Rectal smooth muscle tissue (tissue), 1 donor: ENCODE results near the gene TREML4.
"Not testable (repeated sequence)": the region's sequence is repeated elsewhere in the genome, so short reads cannot be mapped to it uniquely, and the experiment has no call there.

ENCODE experiments used
- H3K27ac ChIP-seq: one replicate; pipeline ENCODE4 v1.7.0; 2013; ENCODE audit warnings: low read depth, low read length, inconsistent platforms
- H3K27me3 ChIP-seq: one replicate; pipeline ENCODE4 v1.7.0; 2013; ENCODE audit warnings: low read length; ENCODE audit not compliant: control insufficient read depth, insufficient read depth
- H3K36me3 ChIP-seq: one replicate; pipeline ENCODE4 v1.7.0; 2013; ENCODE audit warnings: low read length; ENCODE audit not compliant: control insufficient read depth, insufficient read depth
- H3K4me1 ChIP-seq: one replicate; pipeline ENCODE4 v1.7.0; 2013; ENCODE audit warnings: low read length; ENCODE audit not compliant: control insufficient read depth, insufficient read depth
- H3K4me3 ChIP-seq: one replicate; pipeline ENCODE4 v1.7.0; 2013; ENCODE audit warnings: low read length
- H3K9ac ChIP-seq: one replicate; pipeline ENCODE4 v1.7.0; 2013; ENCODE audit warnings: low read length

Gene TREML4, protein sequence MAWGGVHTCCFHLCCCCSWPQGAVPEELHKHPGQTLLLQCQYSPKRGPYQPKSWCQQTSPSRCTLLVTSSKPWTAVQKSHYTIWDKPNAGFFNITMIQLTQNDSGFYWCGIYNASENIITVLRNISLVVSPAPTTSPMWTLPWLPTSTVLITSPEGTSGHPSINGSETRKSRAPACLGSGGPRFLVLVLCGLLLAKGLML

DNA sequence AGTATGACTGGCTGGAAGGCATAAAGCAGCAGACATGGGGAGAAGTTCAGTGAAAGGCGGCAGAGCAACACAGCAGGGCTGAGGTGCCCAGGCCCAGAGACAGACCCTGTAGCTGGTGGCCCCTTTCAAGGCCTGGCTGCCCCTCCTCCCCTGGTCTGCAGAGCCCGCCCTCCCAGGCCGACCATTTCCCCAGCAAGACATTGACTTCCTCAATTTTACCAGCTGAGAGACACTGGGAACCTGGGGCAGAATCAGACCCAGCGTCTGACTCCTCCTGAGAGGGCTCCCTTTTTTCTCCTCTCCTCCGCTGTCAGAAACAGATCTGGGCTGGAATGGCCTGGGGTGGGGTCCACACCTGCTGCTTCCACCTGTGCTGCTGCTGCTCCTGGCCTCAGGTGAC lies at the start of gene TREML4:
Gene TREML4, plus strand, starts transcription at position 254 of the 400 bp plus-strand sequence. Its CDS starts 79 bp downstream, at position 333.
- Histone ChIP-seq H3K36me3 (no peaks in the 10 kb centered on the region), H3K4me1 (no peaks in the 10 kb centered on the region), H3K27me3 (peaks cover 4% of the 10 kb centered on the region), H3K9ac (no peak within 1 kb of the TSS), H3K4me3 (no peak within 1 kb of the TSS), H3K27ac (no peak within 1 kb of the TSS)

DNA sequence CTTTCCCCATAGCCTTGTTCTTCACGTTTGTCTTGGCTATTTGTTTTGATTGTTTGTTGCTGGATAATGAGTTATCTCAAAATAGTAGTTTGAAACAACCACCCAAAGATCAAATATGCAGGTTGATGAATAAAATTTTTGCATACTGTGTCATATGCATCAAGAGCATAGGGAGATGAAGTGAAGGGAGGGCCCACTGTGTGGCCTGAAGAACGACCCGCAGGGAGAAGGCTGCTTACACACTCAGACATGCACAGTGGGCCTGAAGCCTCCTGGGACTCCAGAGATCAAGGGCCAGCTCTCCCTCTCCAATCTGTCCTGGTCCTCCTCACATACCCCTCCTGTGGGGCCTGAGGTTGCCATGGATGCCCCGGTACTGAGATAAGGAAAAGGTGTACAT lies 49.0 kb upstream of the TREML4 start:
- no peaks in the 10 kb centered on the region for H3K27me3 ChIP-seq
- H3K27ac ChIP-seq, result no peak overlapping the region
- H3K9ac ChIP-seq, result no peak overlapping the region
- H3K4me3 ChIP-seq, result no peak overlapping the region
- H3K36me3 ChIP-seq, result no peaks in the 10 kb centered on the region
- H3K4me1 ChIP-seq, result no peaks in the 10 kb centered on the region

DNA sequence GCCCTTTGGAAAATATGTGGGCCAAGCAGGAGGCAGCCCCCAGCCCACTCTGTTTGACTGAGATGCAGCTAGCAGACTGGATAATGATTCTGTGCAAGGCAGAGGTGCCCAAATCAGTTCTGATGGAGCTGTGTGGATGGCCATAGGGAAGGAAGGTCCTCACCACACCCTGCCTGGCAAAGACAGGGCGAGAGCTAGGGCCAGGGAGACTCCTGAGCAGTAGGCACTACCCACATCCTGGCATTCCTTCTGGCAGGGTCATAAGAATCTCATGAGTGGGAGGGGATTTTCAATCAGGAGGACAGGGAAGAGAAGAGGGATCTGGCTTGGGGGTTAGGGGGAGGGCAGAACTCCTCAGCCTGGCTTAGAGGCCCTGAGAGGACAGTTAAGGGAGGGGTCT lies 46.6 kb upstream of the TREML4 start:
- no peak overlapping the region for H3K27ac ChIP-seq
- H3K9ac ChIP-seq, result no peak overlapping the region
- H3K36me3 ChIP-seq, result no peaks in the 10 kb centered on the region
- no peak overlapping the region for H3K4me3 ChIP-seq
- no peaks in the 10 kb centered on the region for H3K4me1 ChIP-seq
- no peaks in the 10 kb centered on the region for H3K27me3 ChIP-seq

DNA sequence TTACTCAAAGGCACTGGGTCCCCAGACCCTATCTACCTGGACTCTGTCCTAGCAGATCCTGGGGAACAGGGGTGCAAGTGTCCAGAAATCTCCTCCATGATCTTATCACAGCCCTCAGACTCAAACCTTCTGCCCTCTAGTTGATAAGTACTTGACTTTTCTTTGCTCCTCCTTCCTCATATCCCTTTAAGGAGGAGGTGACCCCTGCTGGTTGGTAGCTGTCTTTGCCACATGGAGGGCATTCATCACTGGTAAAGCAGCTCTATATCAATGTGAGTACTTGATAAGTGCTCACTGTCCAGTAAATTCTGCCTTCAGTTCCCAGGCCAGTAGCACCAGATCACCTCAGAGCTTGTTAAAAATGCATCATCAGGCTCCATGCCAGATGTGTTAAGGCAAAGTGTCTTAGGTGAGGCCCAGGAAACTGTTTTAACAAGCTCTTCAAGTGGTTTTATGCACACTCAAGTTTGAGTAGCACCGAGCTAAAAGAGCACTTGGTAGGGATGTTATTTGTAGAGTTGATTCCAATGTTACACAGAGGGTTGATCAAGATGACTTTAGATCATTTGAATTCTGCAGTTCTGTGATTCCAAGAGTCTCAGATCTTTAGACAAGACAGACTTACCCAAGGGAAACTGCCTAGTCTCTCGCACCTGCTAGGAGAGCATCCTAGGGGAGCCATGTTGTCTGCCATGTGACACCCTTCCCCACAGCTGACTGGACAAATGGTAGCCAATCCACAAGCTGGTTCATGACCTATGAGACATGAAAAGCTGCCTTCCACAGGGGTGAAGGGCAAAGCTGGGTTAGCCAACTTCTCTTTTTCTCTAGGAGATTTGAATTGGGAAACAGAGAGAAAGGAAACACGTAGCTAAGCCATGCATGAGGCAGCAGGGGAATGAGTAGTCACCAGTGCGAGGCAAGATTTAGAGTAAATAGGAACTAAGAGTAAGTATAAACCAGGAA lies 45.8 kb upstream of the TREML4 start:
- no peaks in the 10 kb centered on the region for H3K27me3 ChIP-seq
- no peaks in the 10 kb centered on the region for H3K4me1 ChIP-seq
- H3K36me3 ChIP-seq, result no peaks in the 10 kb centered on the region
- H3K9ac ChIP-seq, result no peak overlapping the region
- H3K27ac ChIP-seq, result no peak overlapping the region
- no peak overlapping the region for H3K4me3 ChIP-seq

DNA sequence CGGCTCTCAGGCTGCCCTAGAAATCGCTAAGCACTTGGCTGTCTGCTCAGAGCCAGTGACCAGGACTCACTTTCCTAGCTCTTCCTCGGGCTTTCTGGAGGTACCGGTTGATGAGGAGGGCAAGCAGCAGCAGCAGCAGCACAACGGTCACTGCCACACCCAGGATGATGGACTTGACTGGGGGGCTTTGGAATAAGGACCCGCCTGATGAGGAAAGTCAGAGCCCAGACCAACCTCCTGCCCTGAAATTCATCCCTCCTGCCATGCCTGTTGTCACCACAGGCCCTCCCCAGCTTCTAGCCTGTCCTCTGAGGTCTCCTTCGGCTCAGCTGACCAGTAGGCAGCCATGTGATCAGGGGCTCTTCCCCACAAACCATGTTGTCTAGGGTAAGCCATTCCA lies 43.4 kb upstream of the TREML4 start:
- Histone ChIP-seq H3K36me3 (no peaks in the 10 kb centered on the region), H3K4me1 (no peaks in the 10 kb centered on the region), H3K27me3 (no peaks in the 10 kb centered on the region), H3K27ac (no peak overlapping the region), H3K4me3 (no peak overlapping the region), H3K9ac (no peak overlapping the region)

DNA sequence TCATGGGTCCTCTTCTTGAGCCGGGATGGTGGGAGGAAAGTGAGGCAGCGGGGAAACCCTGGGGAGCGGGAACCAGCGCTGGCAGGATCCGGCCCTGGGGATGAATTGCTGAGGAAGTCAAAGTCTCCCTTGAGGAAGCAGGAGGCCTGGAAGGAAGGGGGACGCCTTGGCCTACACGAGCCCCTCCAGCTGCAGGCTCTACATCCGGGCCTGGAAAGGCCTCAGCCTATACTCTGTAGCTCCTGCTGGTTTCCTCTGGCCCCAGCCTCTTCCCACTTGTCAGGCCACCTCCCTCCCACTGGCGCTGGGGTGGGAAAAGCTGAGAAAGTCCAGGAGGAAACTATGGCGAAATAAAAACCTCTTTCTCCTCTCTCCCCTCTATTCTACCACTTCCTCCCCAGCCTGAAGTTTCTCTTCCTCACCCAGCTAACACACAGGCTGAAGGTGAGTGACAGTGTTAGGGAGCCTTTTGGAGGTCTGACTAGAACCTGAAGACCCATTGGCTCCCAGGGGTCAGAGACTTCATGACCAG lies 42.1 kb upstream of the TREML4 start:
- no peak overlapping the region for H3K9ac ChIP-seq

DNA sequence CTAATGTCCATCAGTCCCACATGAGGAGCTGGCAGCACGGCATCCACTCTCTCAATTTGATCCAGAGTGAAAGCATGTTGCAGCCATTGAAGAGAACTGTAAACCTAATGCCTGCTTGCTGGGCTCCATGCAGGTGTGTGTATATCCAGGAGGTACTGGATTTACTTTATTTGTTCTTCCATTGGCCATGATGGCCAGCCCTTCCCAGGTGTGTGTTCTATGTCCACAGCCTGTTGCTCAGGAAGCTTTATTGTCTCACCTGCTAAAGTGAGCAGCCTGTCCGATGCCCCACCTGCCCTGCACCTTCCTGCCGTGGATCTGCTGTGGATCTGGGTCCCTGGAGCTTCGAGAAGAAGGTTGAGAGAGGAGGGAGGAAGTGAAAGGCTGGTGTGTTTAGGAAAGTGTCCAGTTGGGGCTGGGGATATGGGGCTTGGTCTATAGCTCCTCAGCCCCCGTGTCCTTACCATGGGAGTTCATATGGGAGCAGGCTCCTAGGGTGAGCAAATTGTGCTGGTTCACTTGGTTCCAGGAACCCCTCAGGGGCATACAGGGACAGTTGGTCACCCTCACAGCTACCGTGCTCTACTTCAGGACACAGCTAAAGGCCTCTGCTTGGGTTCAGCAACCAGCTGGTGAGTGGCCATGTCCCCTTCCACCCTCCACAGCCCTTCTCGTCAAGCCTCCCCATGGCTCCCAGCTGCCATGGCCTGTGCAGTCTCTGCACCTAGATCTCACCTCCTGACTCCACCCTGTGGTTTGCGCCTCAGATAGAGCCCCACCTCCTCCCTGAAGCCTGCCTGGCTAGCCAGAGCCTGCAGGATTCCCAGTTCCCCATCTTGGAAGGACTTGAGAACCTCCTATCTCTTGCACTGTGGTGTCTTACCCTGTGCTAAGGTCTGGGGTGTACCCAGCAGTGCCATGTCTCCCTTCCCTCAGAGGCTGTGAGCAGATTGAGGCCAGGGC lies 39.9 kb upstream of the TREML4 start:
- Histone ChIP-seq H3K27me3 (no peaks in the 10 kb centered on the region), H3K27ac (no peak overlapping the region), H3K4me1 (no peaks in the 10 kb centered on the region), H3K9ac (no peak overlapping the region), H3K4me3 (no peak overlapping the region), H3K36me3 (no peaks in the 10 kb centered on the region)

More for the DNA sequence above, 42.1 kb upstream of the TREML4 start:
- Histone ChIP-seq H3K36me3 (no peaks in the 10 kb centered on the region), H3K4me1 (no peaks in the 10 kb centered on the region), H3K4me3 (no peak overlapping the region), H3K27me3 (no peaks in the 10 kb centered on the region), H3K27ac (no peak overlapping the region)

DNA sequence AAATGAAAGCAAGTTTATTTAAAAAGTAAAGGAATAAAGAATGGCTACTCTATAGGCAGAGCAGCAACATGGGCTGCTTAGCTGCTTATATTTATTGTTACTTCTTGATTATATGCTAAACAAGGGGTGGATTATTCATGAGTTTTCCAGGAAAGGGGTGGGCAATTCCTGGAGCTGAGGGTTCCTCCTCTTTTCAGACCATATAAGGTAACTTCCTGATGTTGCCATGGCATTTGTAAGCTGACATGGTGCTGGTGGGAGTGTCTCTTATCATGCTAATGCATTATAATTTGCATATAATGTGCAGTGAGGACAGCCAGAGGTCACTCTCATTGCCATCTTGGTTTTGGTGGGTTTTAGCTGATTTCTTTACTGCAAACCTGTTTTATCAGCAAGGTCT lies 39.1 kb upstream of the TREML4 start:
- not testable (repeated sequence) for H3K36me3 ChIP-seq, H3K27ac ChIP-seq, H3K4me3 ChIP-seq, H3K9ac ChIP-seq, H3K27me3 ChIP-seq, H3K4me1 ChIP-seq

DNA sequence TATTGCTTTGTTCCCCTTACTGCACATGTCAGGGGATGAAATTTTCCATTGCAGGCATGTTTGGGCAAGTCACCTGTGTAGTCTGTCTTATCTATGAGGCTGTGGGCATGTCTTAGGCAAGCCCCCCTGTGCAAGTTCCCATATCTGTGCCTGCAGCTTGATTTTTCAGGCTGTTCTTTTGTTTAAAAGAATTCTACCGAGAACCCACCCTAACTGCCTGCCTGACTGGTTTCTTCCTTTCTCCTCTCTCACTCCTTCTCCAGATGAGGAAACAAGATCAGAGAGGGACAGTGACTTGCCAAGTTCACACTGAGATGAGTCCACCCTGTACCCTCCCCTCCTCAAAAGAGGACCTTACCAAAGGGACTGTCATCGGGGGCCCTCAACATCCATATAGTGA lies 38.2 kb upstream of the TREML4 start:
- Histone ChIP-seq H3K27ac (no peak overlapping the region), H3K27me3 (no peaks in the 10 kb centered on the region), H3K4me1 (no peaks in the 10 kb centered on the region), H3K4me3 (no peak overlapping the region), H3K36me3 (no peaks in the 10 kb centered on the region), H3K9ac (no peak overlapping the region)

DNA sequence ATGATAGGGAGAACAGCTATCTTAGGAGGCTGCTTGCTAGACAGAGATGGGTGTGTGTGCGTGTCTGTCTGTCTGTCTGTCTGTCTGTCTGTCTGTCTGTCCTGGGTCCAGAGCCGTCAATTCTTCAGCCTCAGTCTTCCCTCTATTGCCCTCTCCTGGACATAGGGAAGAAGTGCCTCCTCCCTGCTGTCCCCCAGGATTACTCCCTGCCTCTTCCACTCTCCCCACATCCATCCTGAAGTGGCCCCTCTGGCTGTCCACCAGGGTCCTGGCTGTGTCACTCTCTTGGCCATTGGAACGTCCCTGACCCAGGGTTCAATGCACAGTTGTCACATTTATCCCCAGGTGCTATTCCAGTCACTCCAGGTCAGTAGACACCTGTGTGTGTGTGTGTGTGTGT lies 37.4 kb upstream of the TREML4 start:
- no peaks in the 10 kb centered on the region for H3K4me1 ChIP-seq
- H3K9ac ChIP-seq, result no peak overlapping the region
- no peak overlapping the region for H3K4me3 ChIP-seq
- no peaks in the 10 kb centered on the region for H3K36me3 ChIP-seq
- no peak overlapping the region for H3K27ac ChIP-seq
- no peaks in the 10 kb centered on the region for H3K27me3 ChIP-seq

DNA sequence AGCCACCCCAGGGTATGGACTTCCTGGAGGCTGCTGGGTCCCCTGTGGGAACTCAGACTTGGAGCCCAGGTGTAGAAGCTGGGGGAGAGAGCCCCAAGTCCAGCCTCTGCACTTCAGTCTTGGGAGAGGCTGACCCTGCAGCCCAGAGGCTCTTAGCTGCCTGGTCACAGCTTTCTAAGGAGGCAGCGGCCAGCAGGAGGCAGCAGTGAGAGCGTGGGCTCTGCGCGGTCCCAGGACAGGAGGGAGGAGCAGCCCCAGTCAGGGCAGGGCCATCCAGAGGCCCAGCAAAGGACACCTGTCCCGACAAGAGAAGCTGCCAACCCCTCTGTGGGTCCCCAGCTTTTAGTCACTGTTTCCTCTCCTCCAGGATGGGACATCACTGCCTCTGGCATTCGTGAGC lies 36.6 kb upstream of the TREML4 start:
- no peaks in the 10 kb centered on the region for H3K36me3 ChIP-seq
- no peak overlapping the region for H3K4me3 ChIP-seq
- no peak overlapping the region for H3K27ac ChIP-seq
- H3K9ac ChIP-seq, result no peak overlapping the region
- H3K4me1 ChIP-seq, result no peaks in the 10 kb centered on the region
- no peaks in the 10 kb centered on the region for H3K27me3 ChIP-seq

DNA sequence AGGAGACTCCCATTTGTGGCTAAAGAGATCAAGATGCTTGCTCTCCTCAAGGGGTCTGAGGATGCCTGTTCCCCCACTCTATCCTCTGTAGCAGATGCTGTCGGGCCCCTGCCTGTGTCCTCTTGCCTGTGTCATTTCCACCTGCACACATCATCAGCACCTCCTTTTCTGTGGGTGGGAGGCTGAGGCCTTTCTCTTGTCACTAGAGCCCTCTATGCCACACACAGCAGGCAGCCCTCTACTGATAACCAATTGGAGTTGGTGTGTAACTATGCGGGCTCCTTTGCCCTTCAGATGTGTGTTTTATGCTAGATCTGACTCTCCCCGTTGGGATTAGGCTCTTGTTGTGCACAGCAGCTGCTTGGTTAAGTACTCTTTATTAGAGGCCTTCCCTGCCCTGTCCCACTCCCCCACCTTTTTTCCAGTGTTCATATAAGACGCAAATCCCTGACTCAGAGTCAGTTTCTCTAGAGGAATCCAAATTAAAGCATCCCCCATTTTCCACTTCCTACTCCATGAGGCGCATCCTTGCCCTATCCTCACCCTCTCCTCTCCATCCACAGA lies 34.9 kb upstream of the TREML4 start:
- no peak overlapping the region for H3K4me3 ChIP-seq
- H3K27me3 ChIP-seq, result no peaks in the 10 kb centered on the region
- H3K36me3 ChIP-seq, result no peaks in the 10 kb centered on the region
- no peak overlapping the region for H3K9ac ChIP-seq
- H3K4me1 ChIP-seq, result no peaks in the 10 kb centered on the region
- no peak overlapping the region for H3K27ac ChIP-seq
